Adipose tissue (tissue), 3 donors: ENCODE results near the gene PSKH1. TPM values are rescaled to one million over a fixed set of nuclear protein-coding genes. Genes with fewer than 3 reads are reported as not detected.

Experiments
- polyA plus RNA-seq, 3 donors: library from polyadenylated mRNA; stranded (reverse); fragments of 200-250 nt; gene quantifications; one replicate each; pipeline ENCODE4 v1.2.3, GENCODE V29; 2013
- donor health status: healthy with polysubstance abuse.
- donor health status: Bipolar disorder and iron deficiency.
- donor health status: healthy.

PSKH1 gene
- polyA plus RNA-seq, 3 donors = 19.2 to 26.8 (median 23.5) TPM

Other genes starting within 250 kb of the PSKH1 start
- gene CARMIL2, start 248.1 kb upstream of the PSKH1 start, polyA plus RNA-seq = 1 to 10 TPM in 2 of 3 donors, under 1 TPM in 1; 0.45 to 1.9 (median 1.7) TPM
- 10 to 100 TPM; 12.7 to 15.6 (median 13.3) TPM for gene ACD, start 233.0 kb upstream of the PSKH1 start, polyA plus RNA-seq
- gene PARD6A, start 232.3 kb upstream of the PSKH1 start, polyA plus RNA-seq = 10 to 100 TPM in 1 of 3 donors, 1 to 10 TPM in 2; 1.7 to 24.8 (median 3.4) TPM
- gene ENKD1, start 226.5 kb upstream of the PSKH1 start, polyA plus RNA-seq = 10 to 100 TPM; 10.4 to 88.2 (median 16.5) TPM
- 1 to 10 TPM; 3.5 to 6.5 (median 4.9) TPM for gene C16orf86, start 226.4 kb upstream of the PSKH1 start, polyA plus RNA-seq
- 10 to 100 TPM in 2 of 3 donors, 1 to 10 TPM in 1; 8.7 to 13.3 (median 13.1) TPM for gene GFOD2, start 173.9 kb upstream of the PSKH1 start, polyA plus RNA-seq
- 1 to 10 TPM; 7.9 to 8.8 (median 8.3) TPM for gene RANBP10, start 86.7 kb upstream of the PSKH1 start, polyA plus RNA-seq
- 1 to 10 TPM in 2 of 3 donors, under 1 TPM in 1; 0.92 to 1.7 (median 1.1) TPM for gene TSNAXIP1, start 86.4 kb upstream of the PSKH1 start, polyA plus RNA-seq
- 10 to 100 TPM; 11.4 to 16.4 (median 15.6) TPM for gene THAP11, start 50.9 kb upstream of the PSKH1 start, polyA plus RNA-seq
- 100 to 1,000 TPM in 2 of 3 donors, 10 to 100 TPM in 1; 63.8 to 120 (median 113) TPM for gene NUTF2, start 46.3 kb upstream of the PSKH1 start, polyA plus RNA-seq
- 10 to 100 TPM; 41.0 to 47.5 (median 44.4) TPM for gene CENPT, start 45.6 kb upstream of the PSKH1 start, polyA plus RNA-seq
- gene EDC4, start 20.2 kb upstream of the PSKH1 start, polyA plus RNA-seq = 10 to 100 TPM; 24.3 to 37.3 (median 33.8) TPM
- gene NRN1L, start 8.4 kb upstream of the PSKH1 start, polyA plus RNA-seq = 1 to 10 TPM in 1 of 3 donors, under 1 TPM in 2; 0.64 to 1.3 (median 0.89) TPM
- gene CTRL, start 38.6 kb downstream of the PSKH1 start, polyA plus RNA-seq = 100 to 1,000 TPM in 1 of 3 donors, 1 to 10 TPM in 2; 1.3 to 627 (median 2.2) TPM
- gene PSMB10, start 43.6 kb downstream of the PSKH1 start, polyA plus RNA-seq = 10 to 100 TPM; 69.8 to 81.9 (median 80.0) TPM
- 10 to 100 TPM in 2 of 3 donors, 1 to 10 TPM in 1; 7.5 to 34.0 (median 18.5) TPM for gene LCAT, start 50.9 kb downstream of the PSKH1 start, polyA plus RNA-seq
- 10 to 100 TPM; 13.2 to 56.9 (median 44.4) TPM for gene SLC12A4, start 75.4 kb downstream of the PSKH1 start, polyA plus RNA-seq
- gene DPEP3, start 87.2 kb downstream of the PSKH1 start, polyA plus RNA-seq = under 1 TPM in 1 of 3 donors, not detected in 2; 0.34 TPM
- 1 to 10 TPM in 2 of 3 donors, under 1 TPM in 1; 0.76 to 4.2 (median 3.2) TPM for gene DPEP2, start 106.2 kb downstream of the PSKH1 start, polyA plus RNA-seq
- gene DPEP2NB, start 122.7 kb downstream of the PSKH1 start, polyA plus RNA-seq = not detected
- gene DDX28, start 130.0 kb downstream of the PSKH1 start, polyA plus RNA-seq = 10 to 100 TPM in 1 of 3 donors, 1 to 10 TPM in 2; 4.8 to 15.5 (median 5.5) TPM
- gene DUS2, start 130.0 kb downstream of the PSKH1 start, polyA plus RNA-seq = 1 to 10 TPM; 3.5 to 9.0 (median 8.8) TPM
- gene NFATC3, start 192.1 kb downstream of the PSKH1 start, polyA plus RNA-seq = 10 to 100 TPM in 2 of 3 donors, 1 to 10 TPM in 1; 5.9 to 12.5 (median 11.2) TPM